IgD-negative memory B cell (primary cell): ENCODE results near the gene CD247. TPM values are rescaled to one million over a fixed set of nuclear protein-coding genes. Genes with fewer than 3 reads are reported as not detected.

Experiments used
- H3K27ac Mint-ChIP-seq, 3 donors: one replicate each; pipeline ENCODE4 v1.8.0; 2020 to 2022; ENCODE audit warnings: mild to moderate bottlenecking in 3 of 3, mixed read lengths in 3 of 3, moderate library complexity in 1 of 3
- H3K27me3 Mint-ChIP-seq: one replicate; pipeline ENCODE4 v1.8.0; 2021; ENCODE audit warnings: mixed read lengths
- H3K36me3 Mint-ChIP-seq: one replicate; pipeline ENCODE4 v1.8.0; 2020; ENCODE audit warnings: mild to moderate bottlenecking, mixed read lengths
- H3K4me1 Mint-ChIP-seq, 3 donors: one replicate each; pipeline ENCODE4 v1.8.0; 2020 to 2022; ENCODE audit warnings: mixed read lengths in 3 of 3, mild to moderate bottlenecking in 1 of 3
- H3K4me3 Mint-ChIP-seq, 4 donors: one replicate each; pipeline ENCODE4 v1.8.0; 2020 to 2022; ENCODE audit warnings: mild to moderate bottlenecking in 4 of 4, mixed read lengths in 4 of 4, moderate library complexity in 3 of 4
- H3K9me3 Mint-ChIP-seq, 3 donors: one replicate each; pipeline ENCODE4 v1.8.0; 2020 to 2021; ENCODE audit warnings: mixed read lengths in 3 of 3, mild to moderate bottlenecking in 1 of 3
- polyA plus RNA-seq: library from polyadenylated mRNA; unstranded; fragments of 300-500 nt; fragmentation: Illumina TruSeq; gene quantifications from one replicate; pipeline ENCODE4 v1.2.3, GENCODE V29; 2021

Gene CD247
- polyA plus RNA-seq, 1 donor from 2014 or later = 63.3 TPM

GRCh38 chr1:167473761-167474160 lies 44.6 kb downstream of the CD247 start:
- peaks cover 0 to 2% (median 1%) of the 10 kb centered on the region in 3 donors for H3K4me1 Mint-ChIP-seq
- peaks cover 2% of the 10 kb centered on the region for H3K36me3 Mint-ChIP-seq
- H3K27me3 Mint-ChIP-seq = peaks cover 12% of the 10 kb centered on the region
- peak overlapping the region in 1 of 4 donors; percentile 51 for H3K4me3 Mint-ChIP-seq
- H3K9me3 Mint-ChIP-seq = peaks cover 0 to 3% (median 0%) of the 10 kb centered on the region in 3 donors
- H3K27ac Mint-ChIP-seq = peak overlapping the region in 1 of 3 donors; percentile 67

DNA sequence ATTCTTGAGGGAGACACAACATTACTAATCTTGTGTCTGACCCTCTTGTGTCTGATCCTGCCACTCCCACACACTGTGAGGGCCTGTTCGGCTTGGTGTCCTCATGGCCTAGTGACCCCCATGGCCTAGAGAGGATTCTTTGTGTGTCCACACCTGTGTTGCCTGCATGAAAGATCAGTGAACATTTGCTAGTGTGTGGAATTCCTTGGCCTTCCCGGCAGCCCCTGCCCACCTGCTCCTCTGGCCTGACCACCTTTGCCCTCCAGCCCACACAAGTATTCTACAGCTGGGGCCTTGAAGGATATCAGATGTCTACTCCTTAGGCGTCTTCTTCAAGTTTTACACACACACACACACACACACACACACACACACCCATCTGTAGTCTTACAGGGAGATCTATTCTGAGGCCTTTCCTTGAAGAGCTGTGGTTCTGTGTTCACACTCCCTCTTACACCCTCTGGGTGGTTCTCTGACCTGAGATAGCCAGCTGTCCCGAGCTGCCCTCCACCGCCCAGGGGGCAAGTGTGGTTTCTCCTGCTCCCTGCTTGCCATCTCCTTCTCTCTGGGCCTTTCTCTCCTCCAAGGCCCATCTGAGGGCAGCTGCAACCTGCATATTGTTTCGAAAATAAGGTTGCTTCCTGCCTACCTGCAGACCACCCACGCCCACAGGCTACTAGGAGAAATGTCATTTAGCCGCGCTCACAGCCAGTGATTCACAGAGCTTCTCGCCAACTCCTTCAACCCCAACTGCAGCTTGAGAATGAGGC lies 45.4 kb downstream of the CD247 start:
- Mint-ChIP-seq H3K4me1 (peaks cover 0 to 2% (median 1%) of the 10 kb centered on the region in 3 donors), H3K4me3 (peak overlapping the region in 1 of 4 donors; percentile 74), H3K27ac (peak overlapping the region in 1 of 3 donors; percentile 67), H3K9me3 (peaks cover 0 to 3% (median 0%) of the 10 kb centered on the region in 3 donors), H3K27me3 (peaks cover 12% of the 10 kb centered on the region), H3K36me3 (peaks cover 2% of the 10 kb centered on the region)

DNA sequence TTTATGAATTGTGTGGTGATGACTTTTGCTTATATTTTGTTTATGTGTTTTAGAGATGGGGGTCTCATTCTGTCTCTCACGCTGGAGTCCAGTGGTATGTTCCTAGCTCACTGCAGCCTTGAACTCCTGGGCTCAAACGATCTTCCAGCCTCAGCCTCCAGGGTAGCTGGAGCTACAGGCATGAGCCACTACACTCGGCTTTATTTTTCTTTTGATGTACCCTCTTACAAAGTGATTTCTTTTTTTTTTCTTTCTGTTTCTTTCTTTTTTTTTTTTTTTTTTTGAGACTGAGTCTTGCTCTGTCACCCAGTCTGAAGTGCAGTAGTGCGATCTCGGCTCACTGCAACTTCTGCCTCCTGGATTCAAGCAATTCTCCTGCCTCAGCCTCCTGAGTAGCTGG lies 46.8 kb downstream of the CD247 start:
- Mint-ChIP-seq H3K27ac (no peak overlapping the region), H3K4me1 (peaks cover 0 to 2% (median 1%) of the 10 kb centered on the region in 3 donors), H3K4me3 (no peak overlapping the region), H3K36me3 (peaks cover 2% of the 10 kb centered on the region), H3K27me3 (peaks cover 12% of the 10 kb centered on the region), H3K9me3 (peaks cover 0 to 3% (median 0%) of the 10 kb centered on the region in 3 donors)

- Mint-ChIP-seq H3K27me3 (peaks cover 7% of the 10 kb centered on the region), H3K4me1 (peaks cover 0 to 2% (median 1%) of the 10 kb centered on the region in 3 donors), H3K9me3 (peaks cover 0 to 2% (median 0%) of the 10 kb centered on the region in 3 donors), H3K27ac (peak overlapping the region in 1 of 3 donors; percentile 67), H3K4me3 (no peak overlapping the region), H3K36me3 (no peaks in the 10 kb centered on the region)
Measured at GRCh38 chr1:167469280-167469965, 48.9 kb downstream of the CD247 start.

DNA sequence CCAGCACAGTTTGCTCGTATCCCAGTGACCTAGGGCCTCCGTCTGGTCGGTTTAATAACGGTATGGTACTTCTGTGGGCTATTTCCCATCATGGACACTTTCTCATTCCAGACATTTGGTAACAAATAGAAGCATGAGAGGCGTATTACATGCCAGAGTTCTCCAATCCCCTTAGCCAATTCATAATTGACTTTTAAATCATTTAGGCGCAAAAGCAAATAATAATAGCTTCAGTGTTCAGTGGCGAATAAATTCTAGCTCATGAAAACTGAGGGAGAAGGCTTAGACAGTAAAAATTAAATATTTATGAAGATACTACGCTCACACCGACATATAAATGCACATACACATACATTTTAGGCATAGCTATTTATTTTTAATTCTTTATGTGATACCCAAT lies 50.6 kb downstream of the CD247 start:
- H3K36me3 Mint-ChIP-seq = no peaks in the 10 kb centered on the region
- no peaks in the 10 kb centered on the region for H3K9me3 Mint-ChIP-seq
- H3K27ac Mint-ChIP-seq = no peak overlapping the region
- H3K27me3 Mint-ChIP-seq = peaks cover 4% of the 10 kb centered on the region
- H3K4me1 Mint-ChIP-seq = no peaks in the 10 kb centered on the region
- H3K4me3 Mint-ChIP-seq = no peak overlapping the region

- H3K36me3 Mint-ChIP-seq = no peaks in the 10 kb centered on the region
- H3K4me1 Mint-ChIP-seq = no peaks in the 10 kb centered on the region
- no peak overlapping the region for H3K4me3 Mint-ChIP-seq
- H3K9me3 Mint-ChIP-seq = no peaks in the 10 kb centered on the region
- no peak overlapping the region for H3K27ac Mint-ChIP-seq
- peaks cover 4% of the 10 kb centered on the region for H3K27me3 Mint-ChIP-seq
Measured at GRCh38 chr1:167467126-167467710, 51.1 kb downstream of the CD247 start.

DNA sequence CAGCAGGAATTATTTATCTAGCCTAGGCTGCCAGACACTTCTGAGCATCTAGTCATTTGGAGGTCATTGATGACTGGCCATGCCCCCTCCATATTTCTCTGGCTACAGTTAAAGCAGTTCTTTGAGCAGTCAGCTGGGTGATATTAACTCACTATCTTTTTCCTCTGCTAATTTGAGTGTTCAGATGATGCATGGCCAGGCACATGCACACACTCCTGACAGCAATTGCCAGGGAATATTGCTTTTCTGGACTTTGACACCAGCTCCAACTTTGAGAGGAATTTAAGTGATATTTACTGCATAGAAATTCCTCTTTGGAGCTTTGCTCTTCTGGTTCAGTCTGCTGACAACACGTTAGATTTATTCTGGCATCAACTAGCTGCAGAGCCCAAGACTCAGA lies 52.6 kb downstream of the CD247 start:
- H3K4me1 Mint-ChIP-seq = no peaks in the 10 kb centered on the region
- H3K9me3 Mint-ChIP-seq = no peaks in the 10 kb centered on the region
- H3K36me3 Mint-ChIP-seq = no peaks in the 10 kb centered on the region
- no peak overlapping the region for H3K4me3 Mint-ChIP-seq
- peaks cover 6% of the 10 kb centered on the region for H3K27me3 Mint-ChIP-seq
- H3K27ac Mint-ChIP-seq = no peak overlapping the region

GRCh38 chr1:167465018-167465417 lies 53.3 kb downstream of the CD247 start:
- Mint-ChIP-seq H3K36me3 (no peaks in the 10 kb centered on the region), H3K4me3 (no peak overlapping the region), H3K4me1 (no peaks in the 10 kb centered on the region), H3K9me3 (no peaks in the 10 kb centered on the region), H3K27me3 (peaks cover 6% of the 10 kb centered on the region), H3K27ac (no peak overlapping the region)

DNA sequence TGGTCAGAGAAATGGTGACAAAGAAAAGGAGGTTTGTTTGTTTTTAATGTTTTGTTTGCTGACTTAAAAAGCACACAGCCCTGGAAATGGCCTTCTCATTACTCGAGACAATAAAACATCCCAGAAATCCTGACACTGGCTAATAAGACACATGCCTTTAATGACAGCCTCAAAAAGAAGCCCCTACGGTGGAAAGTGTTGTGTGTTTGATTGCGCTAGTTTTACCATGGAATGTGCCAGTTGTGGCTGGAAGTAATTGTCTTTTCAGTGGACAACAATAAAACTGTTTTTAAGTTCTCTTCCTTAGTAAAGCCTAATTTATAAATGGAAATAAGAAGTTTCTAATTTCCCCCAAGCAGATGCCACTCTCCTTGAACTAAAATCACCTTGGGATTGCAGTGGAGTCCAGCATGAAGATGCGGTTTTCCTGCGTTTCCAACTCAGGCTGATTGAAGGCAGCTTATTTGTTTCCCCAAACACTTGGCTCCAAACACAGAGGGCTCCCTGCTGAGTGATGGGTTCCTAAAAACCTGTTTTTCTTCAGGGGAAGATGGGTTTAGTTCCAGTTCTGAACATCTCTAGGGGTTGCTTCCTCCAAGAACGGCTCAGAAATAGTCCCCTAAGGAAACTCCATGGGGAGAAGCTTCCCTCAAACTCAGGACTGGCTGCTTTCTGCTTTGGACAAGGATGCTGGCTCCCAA lies 54.3 kb downstream of the CD247 start:
- no peaks in the 10 kb centered on the region for H3K4me1 Mint-ChIP-seq
- no peak overlapping the region for H3K27ac Mint-ChIP-seq
- H3K4me3 Mint-ChIP-seq = no peak overlapping the region
- peaks cover 6% of the 10 kb centered on the region for H3K27me3 Mint-ChIP-seq
- H3K9me3 Mint-ChIP-seq = no peaks in the 10 kb centered on the region
- H3K36me3 Mint-ChIP-seq = no peaks in the 10 kb centered on the region

- Mint-ChIP-seq H3K9me3 (no peaks in the 10 kb centered on the region), H3K36me3 (no peaks in the 10 kb centered on the region), H3K4me3 (no peak overlapping the region), H3K4me1 (no peaks in the 10 kb centered on the region), H3K27ac (peak overlapping the region in 1 of 3 donors; percentile 51), H3K27me3 (peaks cover 6% of the 10 kb centered on the region)
Measured at GRCh38 chr1:167463080-167463479, 55.2 kb downstream of the CD247 start.

DNA sequence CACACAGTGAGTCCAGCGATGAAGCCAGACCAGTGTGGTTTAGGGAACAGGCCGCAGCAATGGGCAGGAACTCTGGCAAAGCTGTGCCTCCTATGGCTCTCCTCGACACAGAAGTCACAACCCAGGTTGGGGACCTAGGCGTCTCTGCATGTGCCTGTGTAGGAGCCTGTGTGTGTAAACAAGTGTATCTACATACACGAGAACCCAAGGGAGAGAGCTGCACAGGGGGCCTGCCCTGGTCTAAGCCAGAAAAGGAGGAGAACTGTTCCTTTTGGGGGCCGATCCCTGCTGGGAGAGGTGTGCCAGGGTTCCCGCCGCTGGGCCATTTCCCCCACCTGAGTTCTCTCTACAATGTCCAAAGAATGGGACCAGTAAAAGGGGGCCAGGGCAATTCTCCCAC lies 56.0 kb downstream of the CD247 start:
- peaks cover 6% of the 10 kb centered on the region for H3K27me3 Mint-ChIP-seq
- no peak overlapping the region for H3K27ac Mint-ChIP-seq
- no peaks in the 10 kb centered on the region for H3K4me1 Mint-ChIP-seq
- no peak overlapping the region for H3K4me3 Mint-ChIP-seq
- no peaks in the 10 kb centered on the region for H3K36me3 Mint-ChIP-seq
- H3K9me3 Mint-ChIP-seq = peaks cover 0 to 2% (median 0%) of the 10 kb centered on the region in 3 donors

DNA sequence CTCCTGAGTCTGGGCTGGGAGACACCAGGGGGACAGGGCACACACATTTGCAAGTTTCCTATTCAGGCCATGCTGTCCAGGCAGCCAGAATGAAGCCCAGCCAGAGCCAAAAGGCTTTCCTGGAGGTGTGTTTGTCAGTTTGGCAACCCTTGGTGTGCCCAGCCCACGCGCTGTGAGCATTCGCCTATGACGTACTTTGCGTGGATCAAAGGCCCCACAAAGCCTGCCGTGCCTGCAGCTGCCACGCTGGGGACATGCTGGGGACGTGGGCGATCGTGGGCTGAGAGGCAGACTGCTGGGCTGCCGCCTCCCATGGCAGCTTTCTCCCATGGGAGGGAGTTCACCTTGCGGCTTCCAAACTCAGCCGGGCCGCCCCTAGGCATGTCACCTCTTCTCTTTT lies 57.5 kb downstream of the CD247 start:
- Mint-ChIP-seq H3K27ac (peak overlapping the region in 1 of 3 donors; percentile 62), H3K36me3 (no peaks in the 10 kb centered on the region), H3K4me1 (peaks cover 0 to 4% (median 0%) of the 10 kb centered on the region in 3 donors), H3K27me3 (peaks cover 4% of the 10 kb centered on the region), H3K4me3 (no peak overlapping the region), H3K9me3 (peaks cover 0 to 2% (median 0%) of the 10 kb centered on the region in 3 donors)

- Mint-ChIP-seq H3K4me3 (peak overlapping the region in 3 of 4 donors; percentile 2 to 67 (median 9)), H3K4me1 (peaks cover 0 to 7% (median 0%) of the 10 kb centered on the region in 3 donors), H3K36me3 (no peaks in the 10 kb centered on the region), H3K27ac (peak overlapping the region in 1 of 3 donors; percentile 39), H3K27me3 (peaks cover 4% of the 10 kb centered on the region), H3K9me3 (peaks cover 0 to 2% (median 0%) of the 10 kb centered on the region in 3 donors)
Measured at GRCh38 chr1:167457936-167458584, 60.3 kb downstream of the CD247 start.

GRCh38 chr1:167456926-167457325 lies 61.4 kb downstream of the CD247 start:
- peak overlapping the region in 3 of 4 donors; percentile 40 to 84 (median 82) for H3K4me3 Mint-ChIP-seq
- H3K36me3 Mint-ChIP-seq = no peaks in the 10 kb centered on the region
- peaks cover 0 to 2% (median 0%) of the 10 kb centered on the region in 3 donors for H3K9me3 Mint-ChIP-seq
- peak overlapping the region in 1 of 3 donors; percentile 93 for H3K27ac Mint-ChIP-seq
- peaks cover 2% of the 10 kb centered on the region for H3K27me3 Mint-ChIP-seq
- H3K4me1 Mint-ChIP-seq = peaks cover 0 to 7% (median 0%) of the 10 kb centered on the region in 3 donors
